Panc1 (cell line): Measurements from ENCODE around the gene GTSE1.

Experiments used
- CTCF ChIP-seq: fragments of 450-650 bp; IDR thresholded peaks from 2 replicates; pipeline ENCODE4 v1.5.1; 2017; ENCODE audit warnings: mild to moderate bottlenecking
- POLR2AphosphoS5 ChIP-seq: IDR thresholded peaks from 2 replicates; pipeline ENCODE4 v1.6.1; 2012; ENCODE audit warnings: mild to moderate bottlenecking, low read depth, low read length, moderate library complexity

GRCh38 chr22:46278656-46279645, 17.7 kb upstream of the GTSE1 start:
- TF ChIP-seq CTCF: no peak
- no peak for TF ChIP-seq POLR2AphosphoS5
